ENCODE data around the gene PLK2.

DNA sequence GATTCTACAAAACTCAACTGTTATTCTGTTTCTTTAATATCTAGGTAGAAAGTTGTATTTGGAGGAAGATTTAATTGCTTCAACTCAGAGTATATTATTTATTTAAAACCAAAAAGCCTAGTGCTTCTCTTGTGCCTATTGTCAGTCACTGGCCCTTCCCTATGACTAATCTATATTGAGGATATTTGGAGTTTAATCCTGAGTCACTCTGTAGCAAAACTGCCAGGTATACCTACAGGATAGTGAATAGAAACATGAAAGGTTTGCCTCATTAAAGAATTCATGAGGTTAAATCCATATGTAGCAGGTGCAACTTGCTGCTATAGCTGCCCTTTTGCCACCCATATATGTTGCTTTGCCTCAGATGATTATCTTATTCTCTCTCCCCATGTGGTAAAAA is 15.1 kb downstream of the PLK2 start:
- TF ChIP-seq YY1 (IDR thresholded peaks at IDR 0.05; ENCODE audit: insufficient read depth, insufficient read length): no peak
- TF ChIP-seq ZNF274 (IDR thresholded peaks at IDR 0.05; ENCODE audit: low read depth, low read length): no peak
